Measurements from ENCODE around the gene KRT6A.

DNA sequence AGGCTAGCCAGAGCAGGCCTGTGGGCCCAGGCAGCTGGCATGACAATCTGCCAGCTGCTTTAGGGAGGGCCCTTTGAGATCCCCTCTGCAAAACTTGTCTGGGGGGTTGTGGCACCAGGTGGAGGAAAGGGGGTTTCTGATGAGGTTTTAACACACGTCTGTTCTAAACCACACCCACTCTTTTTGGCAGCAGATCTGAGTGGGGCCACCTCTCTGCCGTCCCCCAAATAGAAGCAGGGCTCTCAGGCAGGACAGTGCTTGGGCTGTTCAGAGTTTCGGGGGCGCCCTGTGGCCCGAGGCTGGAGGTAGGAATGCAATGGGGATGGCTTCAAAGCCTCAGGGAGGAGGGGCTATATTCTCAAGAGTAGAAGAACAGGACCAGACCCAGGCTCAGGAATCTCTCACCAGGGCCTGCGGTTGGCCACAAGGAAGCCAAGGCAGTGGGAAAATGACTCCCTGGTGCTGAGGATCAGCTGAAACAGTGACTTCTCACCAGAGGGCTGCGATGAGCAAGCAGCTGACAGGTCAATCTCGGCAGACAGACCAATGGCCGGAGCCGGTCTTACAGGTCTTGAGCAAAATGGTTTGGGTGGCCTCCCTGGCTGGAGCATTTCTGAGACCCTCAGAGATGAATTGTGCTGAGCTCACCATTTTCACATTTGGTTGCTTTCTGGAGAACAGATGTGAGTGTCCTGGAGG is 28.7 kb upstream of the KRT6A start:
- TF ChIP-seq TAF1 (IDR thresholded peaks at IDR 0.05; ENCODE audit: low read depth) (no peak), NFIC (IDR thresholded peaks at IDR 0.05) (no peak; the same call in none of the 2 replicates), RAD21 (IDR thresholded peaks at IDR 0.05; ENCODE audit: low read depth) (no peak)
- TF ChIP-seq, protein P1, sequence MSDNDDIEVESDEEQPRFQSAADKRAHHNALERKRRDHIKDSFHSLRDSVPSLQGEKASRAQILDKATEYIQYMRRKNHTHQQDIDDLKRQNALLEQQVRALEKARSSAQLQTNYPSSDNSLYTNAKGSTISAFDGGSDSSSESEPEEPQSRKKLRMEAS (IDR thresholded peaks at IDR 0.05) = no peak
